ENCODE data around the gene LGMN.

Gene LGMN

DNA sequence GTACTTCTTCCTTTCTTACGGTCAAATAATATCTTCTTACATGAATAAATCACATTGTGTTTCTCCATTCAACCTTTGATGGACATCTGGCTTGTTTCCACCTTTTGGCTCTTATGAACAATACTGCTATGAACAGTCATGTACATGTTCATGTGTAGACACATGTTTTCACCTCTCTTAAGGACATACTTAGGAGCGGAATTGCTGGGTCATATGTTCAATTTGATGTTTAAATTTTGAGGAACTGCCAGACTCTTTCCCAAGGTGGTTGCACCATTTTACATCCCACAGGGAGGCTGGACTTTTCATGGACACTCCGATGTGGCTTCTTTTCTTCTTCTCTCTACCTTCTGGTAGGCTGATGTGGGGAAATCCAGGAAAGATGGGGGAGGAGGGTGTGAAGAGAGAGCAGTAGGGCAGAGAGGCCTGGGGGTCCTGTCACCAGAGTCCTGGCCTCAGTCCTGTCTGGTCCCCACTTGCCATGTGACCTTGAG lies 16.8 kb downstream of the LGMN start:
- no peak for FAIRE-seq
- TF ChIP-seq POLR2A (IDR thresholded peaks at IDR 0.05; ENCODE audit: low read depth, low read length), result no peak
- no peak for TF ChIP-seq SPI1 (IDR thresholded peaks at IDR 0.05; ENCODE audit: low read depth, low read length)
- TF ChIP-seq TAF1 (IDR thresholded peaks at IDR 0.05; ENCODE audit: low read depth, low read length), result no peak
- no peak for TF ChIP-seq POLR2AphosphoS5 (IDR thresholded peaks at IDR 0.05; ENCODE audit: low read depth, low read length)
- no peak for TF ChIP-seq PAX5 (IDR thresholded peaks at IDR 0.05; ENCODE audit: insufficient read depth, low read length, severe bottlenecking)
- TF ChIP-seq POU2F2 (IDR thresholded peaks at IDR 0.05; ENCODE audit: low read depth, low read length), result no peak
- DNase-seq (ENCODE audit: insufficient read length, low spot score), result no peak

DNA sequence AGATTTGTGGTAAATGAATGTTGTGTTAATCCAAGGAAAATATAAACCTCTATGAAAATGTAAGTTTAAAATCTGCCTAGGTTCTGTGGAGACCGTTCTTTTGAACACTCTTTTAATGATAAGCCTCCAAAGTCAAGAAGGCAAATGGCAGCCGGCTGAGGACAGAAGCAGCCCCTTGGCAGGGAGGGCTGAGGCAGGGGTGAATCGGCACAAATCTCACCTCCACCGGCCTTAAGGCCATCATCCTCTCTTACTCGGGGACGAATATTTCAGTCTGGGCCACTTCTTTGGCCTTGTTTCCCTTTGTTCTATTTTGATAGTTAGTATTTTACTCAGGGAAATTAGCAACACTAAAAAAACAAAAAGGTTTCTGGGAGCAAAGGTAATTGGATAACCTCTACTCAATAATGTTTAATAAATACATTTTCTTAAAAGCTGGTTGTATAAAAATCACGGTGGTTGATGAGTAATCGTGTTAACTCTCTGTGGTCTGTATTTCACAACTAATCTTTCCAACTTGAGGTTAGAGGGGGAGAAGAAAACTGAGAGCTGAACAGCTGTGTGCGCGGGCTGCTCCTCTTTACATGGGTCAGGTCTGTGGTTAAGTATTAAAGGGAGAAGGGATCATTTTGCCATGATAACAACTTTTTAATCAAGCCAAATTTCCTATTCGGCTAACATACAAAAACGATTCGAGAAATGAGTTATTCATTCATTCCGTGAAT lies 18.6 kb downstream of the LGMN start:
- TF ChIP-seq POLR2AphosphoS5 (IDR thresholded peaks at IDR 0.05; ENCODE audit: low read depth, low read length) (no peak), SPI1 (IDR thresholded peaks at IDR 0.05; ENCODE audit: low read depth, low read length) (no peak), TAF1 (IDR thresholded peaks at IDR 0.05; ENCODE audit: low read depth, low read length) (no peak), POLR2A (IDR thresholded peaks at IDR 0.05; ENCODE audit: low read depth, low read length) (no peak), POU2F2 (IDR thresholded peaks at IDR 0.05; ENCODE audit: low read depth, low read length) (no peak), PAX5 (IDR thresholded peaks at IDR 0.05; ENCODE audit: insufficient read depth, low read length, severe bottlenecking) (no peak)
- FAIRE-seq (peak; percentile 80), DNase-seq (ENCODE audit: insufficient read length, low spot score) (no peak)

DNA sequence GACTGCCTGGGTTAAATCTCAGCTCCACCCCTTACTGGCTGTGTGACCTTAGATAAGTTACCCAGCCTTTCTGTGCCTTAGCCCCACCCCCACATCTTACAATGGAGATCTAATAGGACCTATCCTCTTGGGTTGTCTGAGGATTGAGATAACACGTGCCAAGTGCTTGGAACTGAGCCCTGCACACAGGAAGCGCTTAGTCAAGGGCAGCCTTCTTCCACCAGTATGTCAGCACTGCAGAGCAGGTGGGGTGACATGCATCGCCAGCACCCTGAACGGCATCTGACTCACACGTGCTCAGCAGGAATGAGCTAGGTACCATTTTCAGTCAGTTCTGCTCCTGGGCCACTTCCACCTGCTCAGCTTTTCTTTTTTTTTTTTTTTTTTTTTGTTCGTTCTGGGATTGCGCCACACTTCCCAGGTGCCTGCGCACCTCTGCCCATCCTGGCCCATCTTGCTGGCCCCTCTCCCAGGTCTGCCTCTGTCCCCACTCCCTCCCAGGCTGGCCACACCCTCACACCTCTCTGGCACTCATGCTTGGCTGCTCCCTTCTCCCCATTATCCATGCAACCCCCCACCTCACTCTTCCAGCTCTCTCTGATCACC lies 19.6 kb downstream of the LGMN start:
- FAIRE-seq (peak; percentile 91), DNase-seq (ENCODE audit: insufficient read length, low spot score) (no peak)

DNA sequence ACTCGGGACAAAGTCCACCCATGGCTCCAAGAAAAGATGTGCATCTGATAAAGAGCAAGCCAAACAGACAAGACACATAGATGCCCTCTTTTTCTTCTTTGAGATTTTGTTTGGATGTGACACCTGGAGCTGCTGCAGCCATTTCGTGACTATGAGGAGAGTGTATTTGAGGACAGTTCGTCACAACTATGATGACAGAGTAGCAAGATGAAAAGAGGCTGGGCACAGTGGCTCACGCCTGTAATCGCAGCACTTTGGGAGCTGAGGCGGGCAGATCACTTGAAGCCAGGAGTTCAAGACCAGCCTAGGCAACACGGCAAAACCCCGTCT lies 21.5 kb downstream of the LGMN start:
- FAIRE-seq (no peak), DNase-seq (ENCODE audit: insufficient read length, low spot score) (no peak)
- TF ChIP-seq POLR2A (IDR thresholded peaks at IDR 0.05; ENCODE audit: low read depth, low read length) (no peak), POU2F2 (IDR thresholded peaks at IDR 0.05; ENCODE audit: low read depth, low read length) (no peak), PAX5 (IDR thresholded peaks at IDR 0.05; ENCODE audit: insufficient read depth, low read length, severe bottlenecking) (no peak), TAF1 (IDR thresholded peaks at IDR 0.05; ENCODE audit: low read depth, low read length) (no peak), POLR2AphosphoS5 (IDR thresholded peaks at IDR 0.05; ENCODE audit: low read depth, low read length) (no peak), SPI1 (IDR thresholded peaks at IDR 0.05; ENCODE audit: low read depth, low read length) (no peak)

More for the DNA sequence above, 19.6 kb downstream of the LGMN start:
- TF ChIP-seq SPI1 (IDR thresholded peaks at IDR 0.05; ENCODE audit: low read depth, low read length), result no peak
- no peak for TF ChIP-seq TAF1 (IDR thresholded peaks at IDR 0.05; ENCODE audit: low read depth, low read length)
- no peak for TF ChIP-seq PAX5 (IDR thresholded peaks at IDR 0.05; ENCODE audit: insufficient read depth, low read length, severe bottlenecking)
- no peak for TF ChIP-seq POLR2AphosphoS5 (IDR thresholded peaks at IDR 0.05; ENCODE audit: low read depth, low read length)

DNA sequence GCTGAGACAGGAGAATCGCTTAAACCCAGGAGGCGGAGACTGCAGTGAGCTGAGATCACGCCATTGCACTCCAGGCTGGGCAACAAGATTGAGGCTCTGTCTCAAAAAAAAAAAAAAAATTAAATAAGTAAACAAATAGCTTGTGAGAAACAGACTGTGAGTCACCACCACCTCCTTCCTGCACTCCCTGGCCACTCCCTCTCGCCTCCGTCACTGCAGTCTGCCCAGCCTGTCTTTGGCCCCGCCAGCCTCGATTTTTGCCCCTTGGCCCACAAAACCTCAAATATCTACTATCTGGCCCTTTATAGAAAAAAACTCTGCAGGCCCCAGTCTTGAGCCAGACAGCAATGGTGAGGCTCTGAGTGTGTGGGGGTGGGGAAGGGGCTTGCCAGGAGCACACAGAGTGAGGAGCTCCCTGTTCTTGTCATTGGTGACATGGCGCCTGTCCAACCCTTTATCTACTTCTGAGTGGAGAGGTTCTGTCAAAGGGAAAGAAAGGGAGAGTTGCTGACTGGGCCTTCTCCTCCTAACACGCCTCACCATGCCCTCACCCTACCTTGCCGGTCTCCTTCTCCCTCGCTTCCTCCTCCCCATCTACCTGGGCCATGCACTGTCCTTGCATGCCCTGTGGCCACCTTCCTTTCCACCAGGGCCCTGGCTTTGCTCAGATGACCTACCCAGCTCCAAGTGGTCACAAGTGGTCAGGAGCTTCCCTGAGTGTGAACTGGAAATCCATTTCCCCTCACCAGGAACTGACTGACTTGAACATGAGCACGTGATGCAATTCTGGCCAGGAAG lies 22.1 kb downstream of the LGMN start:
- no peak for DNase-seq (ENCODE audit: insufficient read length, low spot score)
- TF ChIP-seq SPI1 (IDR thresholded peaks at IDR 0.05; ENCODE audit: low read depth, low read length), result no peak
- TF ChIP-seq POLR2A (IDR thresholded peaks at IDR 0.05; ENCODE audit: low read depth, low read length), result 0 out of 2 replicates have a peak, but pooled peaks have one; percentile 27
- no peak for FAIRE-seq

DNA sequence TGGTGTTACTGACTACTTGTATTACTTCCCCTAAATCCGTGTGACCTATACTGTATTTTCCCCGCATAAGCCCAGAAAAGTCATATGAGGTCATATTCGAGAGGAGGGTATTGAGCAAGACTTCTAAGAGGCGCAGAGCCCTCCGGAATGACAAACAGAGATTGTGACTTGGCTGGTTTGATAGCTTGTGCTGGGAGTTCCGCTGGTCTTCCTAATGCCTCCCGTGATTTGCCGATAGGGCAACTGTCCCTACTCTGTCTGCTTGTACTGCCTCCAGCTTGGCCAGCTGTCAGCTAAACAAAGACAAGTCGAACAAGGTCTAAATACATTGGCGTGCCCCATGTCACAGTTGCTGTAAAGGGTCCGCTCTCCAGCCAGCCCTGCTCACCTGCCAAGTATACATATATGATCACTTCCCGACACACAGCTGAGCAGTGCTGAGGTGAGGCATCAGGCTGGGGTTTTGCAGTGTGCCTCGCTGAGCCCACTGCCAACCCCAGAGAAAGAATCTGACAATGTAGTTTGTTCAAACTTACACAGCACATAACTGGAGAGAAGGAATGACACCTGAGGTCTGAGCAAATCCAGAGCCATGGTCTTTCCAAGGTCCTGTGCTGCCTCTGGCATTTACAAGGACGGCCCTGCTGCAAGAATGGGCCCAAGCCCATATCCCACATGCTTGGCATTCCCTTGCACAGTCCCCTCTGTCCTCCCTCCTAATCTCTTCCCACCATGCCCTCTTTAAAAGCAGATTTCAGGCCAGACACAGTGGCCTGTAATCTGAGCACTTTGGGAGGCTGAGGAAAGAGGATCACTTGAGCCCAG lies 23.7 kb downstream of the LGMN start:
- peak; percentile 9 for FAIRE-seq
- DNase-seq (ENCODE audit: insufficient read length, low spot score), result no peak
- TF ChIP-seq POLR2A (IDR thresholded peaks at IDR 0.05; ENCODE audit: low read depth, low read length) (no peak), POLR2AphosphoS5 (IDR thresholded peaks at IDR 0.05; ENCODE audit: low read depth, low read length) (no peak), SPI1 (IDR thresholded peaks at IDR 0.05; ENCODE audit: low read depth, low read length) (no peak), PAX5 (IDR thresholded peaks at IDR 0.05; ENCODE audit: insufficient read depth, low read length, severe bottlenecking) (no peak), POU2F2 (IDR thresholded peaks at IDR 0.05; ENCODE audit: low read depth, low read length) (no peak), TAF1 (IDR thresholded peaks at IDR 0.05; ENCODE audit: low read depth, low read length) (no peak)

DNA sequence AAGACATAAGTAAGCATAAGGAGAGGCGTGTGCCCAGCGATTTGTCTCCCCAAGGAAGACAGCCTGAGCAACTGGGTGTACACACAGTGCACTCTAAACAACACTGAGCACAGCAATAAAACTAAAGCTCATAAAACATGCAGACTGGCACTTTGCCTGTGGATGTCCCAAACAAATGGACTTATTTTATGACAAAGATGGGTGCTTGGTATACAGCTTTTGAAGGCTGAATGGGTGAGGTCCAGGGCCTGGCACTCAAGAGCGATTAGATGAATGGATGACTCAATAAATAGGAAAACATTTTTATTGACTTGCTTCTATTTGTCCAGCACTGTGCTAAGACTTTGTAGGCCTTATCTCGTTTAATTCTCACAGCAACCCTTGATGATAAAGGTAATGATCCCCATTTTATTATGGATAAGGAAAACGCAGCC lies 28.5 kb downstream of the LGMN start:
- FAIRE-seq, result no peak
- no peak for DNase-seq (ENCODE audit: insufficient read length, low spot score)
- TF ChIP-seq PAX5 (IDR thresholded peaks at IDR 0.05; ENCODE audit: insufficient read depth, low read length, severe bottlenecking) (no peak), POU2F2 (IDR thresholded peaks at IDR 0.05; ENCODE audit: low read depth, low read length) (no peak), SPI1 (IDR thresholded peaks at IDR 0.05; ENCODE audit: low read depth, low read length) (no peak), TAF1 (IDR thresholded peaks at IDR 0.05; ENCODE audit: low read depth, low read length) (no peak)

DNA sequence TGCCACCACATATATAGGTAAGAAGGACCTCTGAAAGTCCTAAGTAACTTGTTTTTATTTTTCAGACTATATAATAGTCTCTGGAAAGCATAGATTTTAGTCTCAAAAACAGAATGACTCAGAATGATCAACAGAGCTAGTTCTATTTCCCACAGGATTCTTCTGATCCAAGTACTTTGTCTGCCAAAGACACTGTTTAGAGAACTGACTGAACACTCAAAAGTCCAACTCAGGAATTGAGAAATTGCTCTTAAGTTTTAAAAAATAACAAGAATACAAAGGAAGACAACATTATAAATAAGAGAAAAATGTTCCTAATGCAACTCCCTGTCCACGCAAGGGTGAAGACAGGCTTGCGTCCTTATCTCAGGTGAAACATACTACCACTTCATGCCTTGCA lies 29.0 kb downstream of the LGMN start:
- TF ChIP-seq POU2F2 (IDR thresholded peaks at IDR 0.05; ENCODE audit: low read depth, low read length) (no peak), TAF1 (IDR thresholded peaks at IDR 0.05; ENCODE audit: low read depth, low read length) (no peak), SPI1 (IDR thresholded peaks at IDR 0.05; ENCODE audit: low read depth, low read length) (no peak), POLR2A (IDR thresholded peaks at IDR 0.05; ENCODE audit: low read depth, low read length) (no peak), POLR2AphosphoS5 (IDR thresholded peaks at IDR 0.05; ENCODE audit: low read depth, low read length) (no peak), PAX5 (IDR thresholded peaks at IDR 0.05; ENCODE audit: insufficient read depth, low read length, severe bottlenecking) (no peak)
- FAIRE-seq, result no peak
- DNase-seq (ENCODE audit: insufficient read length, low spot score), result no peak

DNA sequence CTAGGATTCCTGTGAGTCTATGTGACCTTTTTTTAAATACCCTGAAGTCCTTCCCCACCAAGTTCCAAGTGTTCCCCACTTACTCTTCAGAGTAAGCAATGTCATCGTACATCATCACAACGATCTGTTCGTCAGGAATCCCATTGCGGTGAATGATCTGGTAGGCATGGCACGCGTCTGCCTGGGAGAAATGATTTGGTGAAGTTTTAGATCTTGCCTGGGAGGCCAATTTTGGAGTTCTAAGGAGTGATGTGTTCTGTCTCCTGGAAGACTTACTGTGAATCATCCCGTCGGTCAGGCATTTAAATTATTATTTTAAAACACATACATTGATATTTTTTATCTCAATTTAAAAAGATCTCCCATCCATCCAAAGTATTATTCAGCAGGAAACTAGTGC lies 29.8 kb downstream of the LGMN start:
- DNase-seq (ENCODE audit: insufficient read length, low spot score) (no peak), FAIRE-seq (no peak)
- TF ChIP-seq TAF1 (IDR thresholded peaks at IDR 0.05; ENCODE audit: low read depth, low read length), result no peak
- TF ChIP-seq POLR2AphosphoS5 (IDR thresholded peaks at IDR 0.05; ENCODE audit: low read depth, low read length), result no peak
- no peak for TF ChIP-seq POU2F2 (IDR thresholded peaks at IDR 0.05; ENCODE audit: low read depth, low read length)
- no peak for TF ChIP-seq POLR2A (IDR thresholded peaks at IDR 0.05; ENCODE audit: low read depth, low read length)
